Measurements from ENCODE around the gene VPS18.

GRCh38 chr15:40878785-40879184, 15.5 kb upstream of the VPS18 start:
- TF ChIP-seq ZNF565 (CRISPR knock-in tag; conservative IDR thresholded peaks at IDR 0.05; ENCODE audit: low read depth) (no peak), ZFP30 (CRISPR knock-in tag; IDR thresholded peaks at IDR 0.05) (no peak)

All from SK-N-SH treated with all-trans-retinoic acid at 6 μM for 48 hours (cell line).